ENCODE data around the gene CEP162.

DNA sequence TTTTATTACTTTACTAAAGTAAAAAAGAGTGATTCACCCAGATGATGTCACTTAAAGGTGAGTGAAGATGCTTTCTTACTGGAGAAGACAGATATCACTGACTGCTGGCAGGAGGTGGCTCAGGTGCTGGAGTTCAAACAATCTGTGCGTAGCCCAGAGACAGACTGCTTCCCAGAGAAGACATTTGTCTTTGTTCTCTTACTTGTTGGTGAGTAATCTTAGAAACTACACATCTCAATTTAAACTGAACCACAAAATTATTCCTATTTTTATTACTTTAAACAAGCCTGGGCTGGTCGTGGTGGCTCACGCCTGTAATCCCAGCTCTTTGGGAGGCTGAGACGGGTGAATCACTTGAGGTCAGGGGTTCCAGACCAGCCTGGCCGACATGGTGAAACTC, 92.2 kb downstream of the CEP162 start:
- TF ChIP-seq, protein P1, sequence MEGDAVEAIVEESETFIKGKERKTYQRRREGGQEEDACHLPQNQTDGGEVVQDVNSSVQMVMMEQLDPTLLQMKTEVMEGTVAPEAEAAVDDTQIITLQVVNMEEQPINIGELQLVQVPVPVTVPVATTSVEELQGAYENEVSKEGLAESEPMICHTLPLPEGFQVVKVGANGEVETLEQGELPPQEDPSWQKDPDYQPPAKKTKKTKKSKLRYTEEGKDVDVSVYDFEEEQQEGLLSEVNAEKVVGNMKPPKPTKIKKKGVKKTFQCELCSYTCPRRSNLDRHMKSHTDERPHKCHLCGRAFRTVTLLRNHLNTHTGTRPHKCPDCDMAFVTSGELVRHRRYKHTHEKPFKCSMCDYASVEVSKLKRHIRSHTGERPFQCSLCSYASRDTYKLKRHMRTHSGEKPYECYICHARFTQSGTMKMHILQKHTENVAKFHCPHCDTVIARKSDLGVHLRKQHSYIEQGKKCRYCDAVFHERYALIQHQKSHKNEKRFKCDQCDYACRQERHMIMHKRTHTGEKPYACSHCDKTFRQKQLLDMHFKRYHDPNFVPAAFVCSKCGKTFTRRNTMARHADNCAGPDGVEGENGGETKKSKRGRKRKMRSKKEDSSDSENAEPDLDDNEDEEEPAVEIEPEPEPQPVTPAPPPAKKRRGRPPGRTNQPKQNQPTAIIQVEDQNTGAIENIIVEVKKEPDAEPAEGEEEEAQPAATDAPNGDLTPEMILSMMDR (IDR thresholded peaks at IDR 0.05): no peak
- TF ChIP-seq POLR2A (IDR thresholded peaks at IDR 0.05): no peak

Data from right lobe of liver (tissue), 4 donors.